ENCODE data around the gene PIF1.

The PIF1 gene

GRCh38 chr15:64825431-64826294 lies at the start of gene PIF1:
Gene PIF1, minus strand, starts transcription at chr15:64825647. Its CDS starts 1,312 bp downstream, at chr15:64824335.
- DNase-seq (ENCODE audit: low read depth in 2 of 2), result peak; percentile 97 to 98

GRCh38 chr15:64870353-64870752 lies 44.9 kb upstream of the PIF1 start:
- no peak for DNase-seq (ENCODE audit: low read depth in 2 of 2)

- no peak for DNase-seq (ENCODE audit: low read depth in 2 of 2)
Measured at GRCh38 chr15:64869501-64869900, 44.1 kb upstream of the PIF1 start.

- peak; percentile 73 to 76 for DNase-seq (ENCODE audit: low read depth in 2 of 2)
Measured at GRCh38 chr15:64865998-64866520, 40.6 kb upstream of the PIF1 start.

GRCh38 chr15:64865126-64865997 lies 39.9 kb upstream of the PIF1 start:
- no peak for DNase-seq (ENCODE audit: low read depth in 2 of 2)

- DNase-seq (ENCODE audit: low read depth in 2 of 2), result no peak
Measured at GRCh38 chr15:64864068-64864467, 38.6 kb upstream of the PIF1 start.

GRCh38 chr15:64862408-64862807 lies 37.0 kb upstream of the PIF1 start:
- DNase-seq (ENCODE audit: low read depth in 2 of 2), result no peak

GRCh38 chr15:64861960-64862359 lies 36.5 kb upstream of the PIF1 start:
- DNase-seq (ENCODE audit: low read depth in 2 of 2), result no peak

- DNase-seq (ENCODE audit: low read depth in 2 of 2), result no peak
Measured at GRCh38 chr15:64861331-64861730, 35.9 kb upstream of the PIF1 start.

GRCh38 chr15:64859226-64859625 lies 33.8 kb upstream of the PIF1 start:
- no peak for DNase-seq (ENCODE audit: low read depth in 2 of 2)

GRCh38 chr15:64858021-64858575 lies 32.7 kb upstream of the PIF1 start:
- DNase-seq (ENCODE audit: low read depth in 2 of 2), result no peak

GRCh38 chr15:64857421-64857820 lies 32.0 kb upstream of the PIF1 start:
- no peak for DNase-seq (ENCODE audit: low read depth in 2 of 2)

GRCh38 chr15:64856429-64857145 lies 31.1 kb upstream of the PIF1 start:
- DNase-seq (ENCODE audit: low read depth in 2 of 2), result no peak

GRCh38 chr15:64855205-64855975 lies 29.9 kb upstream of the PIF1 start:
- no peak for DNase-seq (ENCODE audit: low read depth in 2 of 2)

GRCh38 chr15:64854526-64854925 lies 29.1 kb upstream of the PIF1 start:
- no peak for DNase-seq (ENCODE audit: low read depth in 2 of 2)

- no peak for DNase-seq (ENCODE audit: low read depth in 2 of 2)
Measured at GRCh38 chr15:64854041-64854440, 28.6 kb upstream of the PIF1 start.

- peak; percentile 75 to 77 for DNase-seq (ENCODE audit: low read depth in 2 of 2)
Measured at GRCh38 chr15:64851503-64851840, 26.0 kb upstream of the PIF1 start.

- DNase-seq (ENCODE audit: low read depth in 2 of 2), result no peak
Measured at GRCh38 chr15:64850778-64851502, 25.5 kb upstream of the PIF1 start.

- DNase-seq (ENCODE audit: low read depth in 2 of 2), result no peak
Measured at GRCh38 chr15:64847876-64848716, 22.6 kb upstream of the PIF1 start.
